Head of caudate nucleus (tissue), 42 donors: ENCODE data around the gene ZSCAN9.
A peak's percentile ranks its signal among the peaks of the same experiment; 100 is the strongest.

Experiments
- DNase-seq, 42 donors: peaks; one replicate each; pipeline versions ENCODE4 v3.0.0 to v3.0.0-alpha.2; 2020 to 2021; ENCODE audit warnings: mixed read lengths in 7 of 42
- intact Hi-C: fragments of 100-400 bp; cut with DNase I; formaldehyde crosslinking; loops from one replicate; pipeline ENCODE4 v1.15.0; 2022

The ZSCAN9 gene

GRCh38 chr6:28225056-28225834 lies at the start of gene ZSCAN9:
Gene ZSCAN9, plus strand, starts transcription at chr6:28225275. Its CDS starts 1,810 bp downstream, at chr6:28227085.
- intact Hi-C loops: no loop called here
- peak; percentile 40 to 87 (median 75) for DNase-seq

GRCh38 chr6:28176373-28176772 lies 48.7 kb upstream of the ZSCAN9 start:
- intact Hi-C loops: no loop called here
- DNase-seq: no peak

- intact Hi-C loops: no loop called here
Observed at GRCh38 chr6:28182255-28182654, 42.8 kb upstream of the ZSCAN9 start.

GRCh38 chr6:28188111-28188979 lies 36.7 kb upstream of the ZSCAN9 start:
- DNase-seq: no peak
- intact Hi-C loops: no loop called here

More at GRCh38 chr6:28182255-28182654, 42.8 kb upstream of the ZSCAN9 start:
- DNase-seq: no peak

- DNase-seq: no peak
- intact Hi-C loops: no loop called here
Observed at GRCh38 chr6:28200020-28200419, 25.1 kb upstream of the ZSCAN9 start.

GRCh38 chr6:28203201-28203600 lies 21.9 kb upstream of the ZSCAN9 start:
- intact Hi-C loops: no loop called here
- no peak for DNase-seq

- DNase-seq: no peak
- intact Hi-C loops: no loop called here
Observed at GRCh38 chr6:28205879-28206278, 19.2 kb upstream of the ZSCAN9 start.

GRCh38 chr6:28206527-28206926 lies 18.5 kb upstream of the ZSCAN9 start:
- intact Hi-C loops: no loop called here

GRCh38 chr6:28206928-28207509 lies 18.1 kb upstream of the ZSCAN9 start:
- intact Hi-C loops: no loop called here
- DNase-seq: no peak

More at GRCh38 chr6:28206527-28206926, 18.5 kb upstream of the ZSCAN9 start:
- no peak for DNase-seq

GRCh38 chr6:28207510-28208110 lies 17.5 kb upstream of the ZSCAN9 start:
- no peak for DNase-seq
- intact Hi-C loops: no loop called here

- intact Hi-C loops: no loop called here
- no peak for DNase-seq
Observed at GRCh38 chr6:28208111-28208659, 16.9 kb upstream of the ZSCAN9 start.

GRCh38 chr6:28209753-28210535 lies 15.1 kb upstream of the ZSCAN9 start:
- intact Hi-C loops: no loop called here
- no peak for DNase-seq

- DNase-seq: no peak
- intact Hi-C loops: no loop called here
Observed at GRCh38 chr6:28211840-28212509, 13.1 kb upstream of the ZSCAN9 start.

- intact Hi-C loops: no loop called here
Observed at GRCh38 chr6:28212510-28213212, 12.4 kb upstream of the ZSCAN9 start.

GRCh38 chr6:28213213-28213523 lies 11.9 kb upstream of the ZSCAN9 start:
- intact Hi-C loops: no loop called here
- no peak for DNase-seq

More at GRCh38 chr6:28212510-28213212, 12.4 kb upstream of the ZSCAN9 start:
- DNase-seq: peak in 4 of 42 donors; percentile 8 to 41 (median 18)

- intact Hi-C loops: no loop called here
- no peak for DNase-seq
Observed at GRCh38 chr6:28215425-28215824, 9.7 kb upstream of the ZSCAN9 start.

GRCh38 chr6:28217890-28218289 lies 7.2 kb upstream of the ZSCAN9 start:
- no peak for DNase-seq
- intact Hi-C loops: no loop called here
